ENCODE results near the gene IER5L. TPM values are rescaled to one million over a fixed set of nuclear protein-coding genes. Genes with fewer than 3 reads are reported as not detected.
"Not testable (repeated sequence)": the region's sequence is repeated elsewhere in the genome, so short reads cannot be mapped to it uniquely, and the experiment has no call there.

The IER5L gene
- total and polyA plus RNA-seq, 2 of the 8 experiments (the other 6 are each of a cell fraction or from before 2014, with no cell fraction given), result 0.65 to 1.0 TPM

DNA sequence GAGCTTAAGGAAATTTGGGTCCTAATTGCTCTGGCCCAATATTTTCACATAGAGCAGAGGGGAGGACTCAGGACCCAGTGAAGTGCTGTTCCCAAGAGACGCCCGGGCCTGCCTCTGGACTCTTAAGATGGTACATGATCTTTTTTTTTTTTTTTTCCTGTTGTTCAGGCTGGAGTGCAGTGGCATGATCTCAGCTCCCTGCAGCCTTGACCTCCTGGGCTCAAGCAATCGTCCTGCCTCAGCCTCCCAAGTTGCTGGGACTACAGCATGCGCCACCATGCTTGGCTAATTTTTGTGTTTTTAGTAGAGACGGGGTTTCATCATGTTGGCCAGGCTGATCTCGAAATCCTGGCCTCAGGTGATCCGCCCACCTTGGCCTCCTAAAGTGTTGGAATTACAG is 47.8 kb downstream of the IER5L start:
- H4K5ac ChIP-seq (ENCODE audit: insufficient read length, low read depth, low read length); H2BK15ac ChIP-seq (ENCODE audit: low read length); H4K8ac ChIP-seq (ENCODE audit: extremely low read depth, insufficient read depth, low read length); H3K4me2 ChIP-seq (ENCODE audit: insufficient read depth in 1 of 2, low read depth in 2 of 2, low read length in 2 of 2); H3K4me3 ChIP-seq (ENCODE audit: extremely low read depth in 1 of 4, insufficient read depth in 2 of 4, low read depth in 3 of 4, low read length in 4 of 4); H3K79me1 ChIP-seq (ENCODE audit: low read depth, low read length); H3K23me2 ChIP-seq (ENCODE audit: low read depth, low read length); H3K79me2 ChIP-seq (ENCODE audit: control insufficient read depth in 1 of 2, insufficient read depth in 2 of 2, low read length in 2 of 2); H3K27me3 ChIP-seq (replicated peaks in 1 of 4; ENCODE audit: control insufficient read depth in 3 of 4, extremely low read depth in 1 of 4, insufficient read depth in 3 of 4, low read length in 3 of 4); H3K56ac ChIP-seq (replicated peaks; ENCODE audit: insufficient read length, low read depth, low read length); FAIRE-seq; H3K4ac ChIP-seq (replicated peaks; ENCODE audit: insufficient read length, low read depth, low read length); H3K18ac ChIP-seq (ENCODE audit: extremely low read depth, low read length); H3K9me3 ChIP-seq (ENCODE audit: insufficient read depth in 2 of 2, low read depth in 1 of 2, low read length in 1 of 2); H3K27ac ChIP-seq (ENCODE audit: low read depth, low read length); H4K91ac ChIP-seq (replicated peaks; ENCODE audit: insufficient read length, low read length); H2AK5ac ChIP-seq (ENCODE audit: low read depth, low read length); H2BK12ac ChIP-seq (ENCODE audit: low read depth, low read length); H3K23ac ChIP-seq (ENCODE audit: insufficient read length); H2BK5ac ChIP-seq (ENCODE audit: low read depth, low read length); H2AFZ ChIP-seq (ENCODE audit: low read length); H4K20me1 ChIP-seq (replicated peaks in 1 of 2; ENCODE audit: control insufficient read depth in 1 of 2, insufficient read depth in 2 of 2, low read length in 2 of 2); H2BK20ac ChIP-seq (ENCODE audit: low read length); H3K14ac ChIP-seq (ENCODE audit: insufficient read length); H2BK120ac ChIP-seq (replicated peaks; ENCODE audit: low read depth, low read length); DNase-seq (ENCODE audit: low read depth in 1 of 2, low spot score in 2 of 2); H3K9ac ChIP-seq (replicated peaks in 1 of 4; ENCODE audit: extremely low read depth in 1 of 4, low read depth in 3 of 4, low read length in 3 of 4): not testable (repeated sequence)
- ChIA-PET CTCF (ENCODE audit: partially characterized antibody) (interaction anchor here (0.6 to 36.8 kb wide), 16 partner anchors 12 to 498 kb away, joined by 3 to 831 read pairs (median 6); partner anchors contain the start of genes C9orf50, CRAT, IER5L and NTMT1), POLR2A (ENCODE audit: partially characterized antibody) (interaction anchor here (0.8 to 4.1 kb wide), 7 partner anchors 10 to 507 kb away, joined by 3 to 21 read pairs (median 6); no protein-coding TSS in a partner anchor)
- WGBS, 2 experiments (ENCODE audit: extremely low coverage in 1 of 2, insufficient coverage in 1 of 2, insufficient read length in 1 of 2, insufficient replicate concordance in 2 of 2, low coverage in 1 of 2, low lambda C conversion rate in 2 of 2, missing lambda C conversion rate in 1 of 2), result 90% methylated on average over 7 of the region's 7 CpGs; no CpG with 5 or more reads in 1 of the 2 experiments
- Histone ChIP-seq H3K36me3 (ENCODE audit: control insufficient read depth in 2 of 4, insufficient read depth in 4 of 4, low read length in 3 of 4) (peaks cover 9 to 27% (median 11%) of the 10 kb centered on the region in 4 experiments), H3K4me1 (replicated peaks in 1 of 4; ENCODE audit: control insufficient read depth in 3 of 4, insufficient read depth in 4 of 4, low read length in 3 of 4) (peaks cover 9 to 18% (median 15%) of the 10 kb centered on the region in 4 experiments)
